Activated CD8-positive, alpha-beta memory T cell treated with anti-CD3 and anti-CD28 coated beads for 1 hour (primary cell): ENCODE results near the gene HIGD1B.

Experiments
- DNase-seq, 2 donors: peaks; one replicate each; pipeline ENCODE4 v3.0.0-alpha.2; 2020; ENCODE audit warnings: low read depth in 1 of 2; ENCODE audit errors: extremely low read depth in 1 of 2

The HIGD1B gene

GRCh38 chr17:44875761-44876160, 28.1 kb downstream of the HIGD1B start:
- DNase-seq: no peak

GRCh38 chr17:44877121-44877520, 29.4 kb downstream of the HIGD1B start:
- DNase-seq: no peak

DNA sequence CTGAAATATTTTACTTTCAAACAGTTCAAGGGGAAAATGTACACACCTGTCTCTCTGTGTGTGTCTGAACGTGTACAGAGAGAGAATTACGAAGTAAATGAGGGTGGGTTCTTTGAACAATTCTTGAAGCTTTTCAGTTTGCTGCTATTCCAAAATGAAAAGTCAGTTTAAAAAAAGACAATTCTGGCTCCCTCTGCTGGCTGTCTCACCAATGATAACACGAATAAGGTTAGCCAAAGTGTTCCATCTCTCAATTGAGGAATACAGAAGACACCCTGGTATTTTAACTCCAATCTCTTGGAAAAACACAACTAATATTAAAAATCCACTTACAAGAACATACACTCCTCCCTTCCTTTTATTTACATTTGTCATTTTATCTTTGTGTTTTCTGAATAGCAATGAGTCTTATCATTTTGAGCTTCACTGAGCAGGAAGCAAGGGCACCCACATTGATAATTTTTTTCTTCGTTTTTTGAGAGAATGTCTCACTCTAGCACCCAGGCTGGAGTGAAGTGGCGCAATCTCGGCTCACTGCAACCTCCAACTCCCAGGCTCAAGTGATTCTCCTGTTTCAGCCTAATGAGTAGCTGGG, 31.0 kb downstream of the HIGD1B start:
- DNase-seq: no peak

DNA sequence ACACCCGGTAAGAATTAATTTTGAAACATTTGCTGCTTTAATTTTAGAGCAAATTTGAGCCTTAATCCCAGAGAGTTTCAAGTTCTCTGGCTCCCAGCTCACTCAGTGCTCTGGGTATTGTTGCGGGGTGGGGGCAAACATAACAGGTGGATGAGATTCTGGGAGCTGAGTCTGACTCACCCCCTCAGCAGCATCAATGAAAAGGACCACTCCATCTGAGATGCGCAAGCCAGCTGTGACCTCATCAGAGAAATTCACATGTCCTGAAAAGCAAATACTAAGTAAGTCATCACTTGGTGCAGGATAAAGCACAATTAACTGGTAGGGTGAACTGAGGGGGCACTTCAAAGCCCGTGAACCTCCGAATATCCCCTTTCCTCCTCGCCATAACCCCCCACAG, 31.7 kb downstream of the HIGD1B start:
- no peak for DNase-seq

DNA sequence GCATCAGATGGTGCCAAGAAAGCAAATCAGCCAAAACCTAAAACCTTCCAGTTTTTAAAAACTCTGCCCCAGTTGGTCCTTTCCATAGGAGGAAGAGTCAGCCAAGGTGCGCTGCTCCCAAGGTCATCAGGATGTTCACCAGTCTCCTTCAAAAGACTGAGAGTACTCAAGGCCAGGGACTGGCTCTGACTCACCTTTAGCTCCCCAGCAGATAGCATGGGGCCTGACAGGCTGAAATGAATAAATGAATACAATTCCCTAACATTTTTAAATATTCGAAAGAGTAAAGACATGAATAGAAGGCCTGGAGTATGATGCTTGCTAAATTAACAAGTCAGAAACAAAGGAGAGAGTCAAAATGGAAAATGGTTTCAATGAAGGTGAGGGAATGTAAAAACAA, 32.4 kb downstream of the HIGD1B start:
- DNase-seq: no peak

- no peak for DNase-seq
Measured at GRCh38 chr17:44881145-44881544, 33.5 kb downstream of the HIGD1B start.

DNA sequence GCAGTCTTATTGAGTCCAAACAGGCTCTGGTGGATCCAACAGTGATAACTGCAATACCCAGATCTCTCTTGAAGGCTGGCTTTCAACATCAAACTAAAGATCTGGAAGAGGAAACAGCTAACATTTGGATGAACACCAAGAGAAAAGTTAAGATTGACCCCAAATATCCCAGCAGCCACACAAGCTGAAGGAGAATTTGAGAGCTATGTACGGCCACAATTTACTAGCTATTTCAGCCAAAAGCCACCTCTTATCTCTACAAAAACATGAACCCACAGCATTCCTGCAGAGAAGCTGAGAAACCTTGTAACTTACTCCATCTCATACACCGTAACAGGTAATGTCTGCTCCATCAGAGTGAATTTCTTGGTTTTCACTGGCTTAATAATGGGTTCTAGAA, 37.3 kb downstream of the HIGD1B start:
- no peak for DNase-seq

GRCh38 chr17:44887016-44887415, 39.3 kb downstream of the HIGD1B start:
- no peak for DNase-seq

- DNase-seq: no peak
Measured at GRCh38 chr17:44887971-44888954, 40.6 kb downstream of the HIGD1B start.

- DNase-seq: no peak
Measured at GRCh38 chr17:44889003-44889402, 41.3 kb downstream of the HIGD1B start.

DNA sequence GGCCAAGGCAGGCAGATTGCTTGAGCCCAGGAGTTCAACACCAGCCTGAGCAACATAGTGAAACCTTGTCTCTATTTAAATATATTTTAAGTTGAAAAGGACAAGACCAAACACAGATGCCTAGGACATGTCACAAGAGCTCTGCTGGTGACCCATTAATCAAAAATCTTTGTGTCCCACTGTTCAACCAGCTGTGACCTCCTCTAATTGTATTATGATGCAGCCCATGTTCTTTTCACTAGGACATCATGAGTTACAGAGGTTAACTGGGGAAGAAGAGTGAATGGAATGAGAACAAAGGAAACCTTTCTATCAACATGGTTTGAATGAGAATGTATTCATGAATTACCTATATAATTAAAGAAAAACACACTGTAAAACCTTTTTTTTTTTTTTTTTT, 44.6 kb downstream of the HIGD1B start:
- DNase-seq: no peak

GRCh38 chr17:44894642-44895041, 47.0 kb downstream of the HIGD1B start:
- no peak for DNase-seq

DNA sequence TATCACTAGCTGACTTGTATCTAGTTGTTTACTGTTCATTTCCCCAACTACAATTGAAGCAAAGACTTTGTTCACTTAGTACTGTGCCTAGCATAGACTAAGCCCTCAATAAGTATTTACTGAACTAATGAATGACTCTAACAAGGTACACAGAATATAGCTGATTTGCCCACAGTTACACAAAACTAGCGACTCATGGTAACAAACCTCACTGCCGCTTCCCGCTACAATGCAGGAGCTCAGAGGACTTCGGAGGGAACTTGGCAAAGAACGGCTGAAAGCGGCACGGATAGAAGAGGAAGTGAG, 51.0 kb downstream of the HIGD1B start:
- DNase-seq: no peak

DNA sequence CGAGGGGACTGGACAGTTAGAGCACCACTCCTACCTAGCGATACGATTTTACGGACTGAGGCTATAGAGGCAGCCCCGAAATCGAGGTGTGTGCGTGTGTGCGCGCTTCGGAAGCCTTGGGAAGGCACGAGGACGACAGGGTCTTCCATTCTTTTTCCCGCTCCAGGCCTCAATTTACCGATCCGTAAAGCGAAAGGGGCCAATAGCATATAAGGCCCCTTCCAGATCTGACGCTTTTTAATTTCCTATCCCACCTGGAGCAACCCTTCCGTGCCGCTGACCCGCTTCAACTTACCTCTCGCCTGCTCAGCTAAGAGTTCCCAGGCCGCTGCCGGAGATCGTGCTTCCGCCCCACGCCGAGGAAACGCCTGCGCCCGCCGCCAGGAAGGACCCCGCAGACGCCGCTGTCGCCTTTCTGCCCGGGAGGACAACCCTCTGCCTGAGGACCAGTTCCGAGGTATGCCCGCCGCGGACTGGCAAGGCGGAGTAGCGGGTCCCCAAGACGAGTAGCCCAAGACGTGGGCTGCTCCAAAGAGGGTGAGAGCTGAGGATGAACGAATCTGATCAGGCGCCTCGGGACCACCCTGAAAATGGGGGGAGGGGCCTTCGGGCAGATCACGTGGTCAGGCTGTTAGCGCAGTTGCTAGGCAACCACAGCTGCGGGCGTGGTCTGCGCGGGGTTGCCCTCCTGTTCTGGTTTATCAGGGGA, 51.5 kb downstream of the HIGD1B start, which contains the start of gene EFTUD2:
EFTUD2 (minus strand) TSS at position 372 of the 709 bp plus-strand sequence. CDS start 4,924 bp downstream, outside the sequence.
- peak; percentile 83 to 87 for DNase-seq
